NOMO-1 treated with DMSO at 0.1 percent for 48 hours (cell line): ENCODE results near the gene MICOS13.
A peak's percentile ranks its signal among the peaks of the same experiment; 100 is the strongest.

Source experiments
- DNase-seq: peaks from one replicate; lab custom pipeline; 2025; ENCODE audit not compliant: unreplicated experiment; lab: John Stamatoyannopoulos, UW

MICOS13 gene

DNA sequence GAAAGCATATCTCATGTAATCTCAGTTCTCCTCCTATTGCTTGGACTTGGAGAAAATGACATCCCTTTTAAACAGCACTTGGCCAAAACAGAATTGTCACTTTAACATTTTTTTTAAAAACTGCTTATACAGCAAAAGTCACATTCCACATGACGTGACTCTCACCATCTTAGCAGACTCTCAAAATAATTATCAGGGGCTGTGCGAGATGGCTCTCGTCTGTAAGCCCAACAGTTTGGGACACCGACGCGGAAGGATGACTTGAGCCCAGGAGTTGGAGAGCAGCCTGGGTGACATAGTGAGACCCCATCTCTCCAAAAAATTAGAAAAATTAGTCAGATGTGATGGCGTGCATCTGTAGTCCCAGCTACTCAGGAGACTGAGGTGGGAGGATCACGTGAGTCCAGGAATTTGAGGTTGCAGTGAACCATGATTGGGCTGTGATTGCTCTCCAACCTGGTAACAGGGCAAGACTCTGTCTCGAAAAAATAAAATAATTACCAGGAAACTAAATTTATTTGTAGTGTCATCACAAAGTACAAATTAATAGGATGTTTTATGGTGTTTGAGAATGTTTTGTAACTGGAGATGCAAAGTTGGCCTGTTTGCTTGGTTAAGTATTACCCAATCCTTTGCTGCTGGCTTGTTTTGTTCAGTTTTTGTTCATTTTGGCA, 48.6 kb downstream of the MICOS13 start:
- DNase-seq: no peak

GRCh38 chr19:5628919-5629481, 51.3 kb downstream of the MICOS13 start:
- peak; percentile 80 for DNase-seq

DNA sequence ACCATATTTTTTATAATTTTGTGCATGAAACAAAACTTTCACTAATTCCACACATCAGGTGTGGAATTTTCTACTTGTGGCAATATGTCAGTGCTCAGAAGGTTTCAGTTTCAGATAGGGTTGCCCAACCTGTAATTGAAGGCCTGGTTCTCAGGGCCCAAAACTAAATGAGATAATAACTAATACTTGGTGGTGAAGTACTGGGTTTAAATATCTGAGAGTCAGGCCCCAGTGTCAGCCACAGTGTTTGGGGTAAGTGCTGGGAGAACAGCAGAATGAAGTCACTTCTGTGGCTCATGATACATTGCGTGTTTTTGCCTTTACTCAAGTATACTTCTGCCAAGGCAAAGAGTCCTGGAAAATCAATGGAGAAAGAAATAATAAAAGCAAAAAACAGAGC, 51.9 kb downstream of the MICOS13 start:
- peak; percentile 42 for DNase-seq
